HepG2 (cell line): Measurements from ENCODE around the gene NACC2. TPM values are rescaled to one million over a fixed set of nuclear protein-coding genes. Genes with fewer than 3 reads are reported as not detected.

Experiments used
- ATAC-seq: fragments of 200-7000 bp; cut with Tn5 transposase; 3 replicates; pipeline ENCODE4 v1.9.1; 2020; ENCODE audit warnings: mild to moderate bottlenecking, moderate library complexity
- BruUV-seq: library from RNA; stranded (reverse); fragments of 400-500 nt; replicated peaks from 2 replicates; lab custom pipeline; 2021; lab: Mats Ljungman, UMichigan
- CTCF ChIA-PET: fragments of 300-600 bp; formaldehyde crosslinking; extraction: SDS; loops from one replicate; lab custom pipeline; 2021; ENCODE audit warnings: low total read pairs, inconsistent platforms, low intra/inter-chr PET ratio; lab: Yijun Ruan, JAX
- POLR2A ChIA-PET: fragments of 350-600 bp; sonication (Branson Sonifier 250); formaldehyde crosslinking; loops from one replicate; lab custom pipeline; 2020; ENCODE audit warnings: antibody characterized with exemption, inconsistent platforms; lab: Yijun Ruan, JAX
- DNase-seq: peaks from one replicate; pipeline ENCODE4 v3.0.0-alpha.2; 2015; ENCODE audit warnings: low spot score
- FAIRE-seq: peaks from 3 replicates; lab custom pipeline; 2011; peaks lifted over from hg19 to GRCh38; lab: Jason Lieb, UNC
- H2AFZ ChIP-seq: one replicate; pipeline ENCODE4 v1.6.1; 2011; ENCODE audit warnings: low read length, inconsistent platforms
- H3K27ac ChIP-seq: fragments of 300-600 bp; 3 replicates; pipeline ENCODE4 v1.8.0; 2011; ENCODE audit warnings: mixed run types, mild to moderate bottlenecking, mixed read lengths, low read length, inconsistent platforms; ENCODE audit not compliant: insufficient read depth; ENCODE audit errors: extremely low read length
- H3K27me3 ChIP-seq, 2 experiments: fragments of 200-600 bp in 1 of 2; 2 replicates in 1 of 2; 3 replicates in 1 of 2; pipeline versions ENCODE4 v1.6.0 to v1.8.0; 2011; ENCODE audit warnings: low read length in 2 of 2, mild to moderate bottlenecking in 2 of 2, moderate library complexity in 2 of 2, inconsistent platforms in 1 of 2; ENCODE audit not compliant: insufficient read depth in 2 of 2, control insufficient read depth in 1 of 2
- H3K36me3 ChIP-seq, 2 experiments: fragments of 200-600 bp in 1 of 2; replicated peaks in 1 of 2; 2 replicates in 1 of 2; 3 replicates in 1 of 2; pipeline versions ENCODE4 v1.5.1 to v1.8.0; 2011; ENCODE audit warnings: low read length in 2 of 2, inconsistent platforms in 1 of 2; ENCODE audit not compliant: insufficient read depth in 2 of 2, control insufficient read depth in 1 of 2
- H3K4me1 ChIP-seq: 2 replicates; pipeline ENCODE4 v1.5.1; 2012; ENCODE audit warnings: low read length, inconsistent platforms; ENCODE audit not compliant: insufficient read depth
- H3K4me2 ChIP-seq: 2 replicates; pipeline ENCODE4 v1.6.0; 2011; ENCODE audit warnings: low read depth, low read length, inconsistent platforms
- H3K4me3 ChIP-seq, 3 experiments: fragments of 200-600 bp in 1 of 3; sonication (generic), shearing (Covaris generic) in 1 of 3; replicated peaks in 1 of 3; 2 replicates each; pipeline ENCODE4 v1.5.1; 2011 to 2016; ENCODE audit warnings: low read length in 3 of 3, inconsistent platforms in 2 of 3, low read depth in 2 of 3, mild to moderate bottlenecking in 2 of 3, control low read depth in 1 of 3, mixed read lengths in 1 of 3; ENCODE audit not compliant: insufficient read depth in 1 of 3
- H3K79me2 ChIP-seq: one replicate; pipeline ENCODE4 v1.6.1; 2011; ENCODE audit warnings: low read length, inconsistent platforms; ENCODE audit not compliant: insufficient read depth
- H3K9ac ChIP-seq: 2 replicates; pipeline ENCODE4 v1.6.0; 2011; ENCODE audit warnings: mild to moderate bottlenecking, low read depth, low read length, inconsistent platforms; ENCODE audit not compliant: insufficient read depth
- H3K9me3 ChIP-seq: 2 replicates; pipeline ENCODE4 v1.5.1; 2012; ENCODE audit warnings: mild to moderate bottlenecking, low read length
- H4K20me1 ChIP-seq: 2 replicates; pipeline ENCODE4 v1.6.0; 2011; ENCODE audit warnings: inconsistent platforms, mild to moderate bottlenecking, low read length, moderate library complexity; ENCODE audit not compliant: insufficient read depth
- FOSL1 ChIP-seq: sonication (generic); formaldehyde crosslinking; IDR thresholded peaks from 2 replicates; pipeline ENCODE4 v1.9.0; 2021; ENCODE audit warnings: missing genetic modification reagents, borderline replicate concordance
- NCOR1 ChIP-seq: fragments of 200-600 bp; sonication (generic); IDR thresholded peaks from 2 replicates; pipeline ENCODE4 v1.7.0; 2017; ENCODE audit warnings: antibody characterized with exemption, low read length, borderline replicate concordance
- PHF21A ChIP-seq: sonication (generic); formaldehyde crosslinking; IDR thresholded peaks from 2 replicates; pipeline ENCODE4 v1.5.0; 2020; ENCODE audit warnings: mild to moderate bottlenecking, missing genetic modification reagents
- RARA ChIP-seq: IDR thresholded peaks from 2 replicates; pipeline ENCODE4 v1.6.1; 2016; ENCODE audit warnings: missing genetic modification reagents, missing compliant biosample characterization
- YEATS4 ChIP-seq: sonication (generic); formaldehyde crosslinking; IDR thresholded peaks from 2 replicates; pipeline ENCODE4 v1.4.0; 2020; ENCODE audit warnings: missing genetic modification reagents, borderline replicate concordance
- WGBS: methylation state at CpG from one replicate; pipeline ENCODE4 v1.1.6; 2017; ENCODE audit warnings: low lambda C conversion rate; 5-methylcytosine and 5-hydroxymethylcytosine counted together
- in situ Hi-C: cut with HindIII; loops from 2 replicates; pipeline ENCODE4 v1.10.0; 2017; ENCODE audit warnings: low pct_unique_long_range_greater_than_20kb; ENCODE audit not compliant: extremely low pct_ligation_motif_present
- intact Hi-C: fragments of 100-400 bp; cut with micrococcal nuclease; formaldehyde crosslinking; loops from one replicate; pipeline ENCODE4 v1.10.0; 2022; ENCODE audit not compliant: unreplicated experiment
- polyA plus RNA-seq, 8 experiments: library from polyadenylated mRNA; depleted of rRNA in 3 of 8; stranded (reverse) in 7 of 8; unstranded in 1 of 8; fragments of >200 nt; fragmentation: Illumina TruSeq in 4 of 8; extraction: Trizol in 4 of 8; gene quantifications; 2 replicates each; pipeline versions ENCODE4 v1.2.1 to v1.2.3, GENCODE V29; 2011 to 2016; ENCODE audit warnings: low read depth in 4 of 8, missing spikeins in 1 of 8, mixed read lengths in 1 of 8; ENCODE audit not compliant: insufficient read depth in 1 of 8
- total RNA-seq, 5 experiments: library from RNA; depleted of rRNA; stranded (reverse); fragments of >200 nt; fragmentation: Illumina TruSeq; extraction: Trizol; gene quantifications; 2 replicates each; pipeline ENCODE4 v1.2.3, GENCODE V29; 2016; ENCODE audit warnings: low read depth in 1 of 5
- TF ChIP-seq, protein P1 (sequence below): fragments of 450-650 bp; IDR thresholded peaks from 2 replicates; pipeline ENCODE4 v1.6.1; 2017; ENCODE audit warnings: mild to moderate bottlenecking

NACC2 gene
- total and polyA plus RNA-seq, 2 of the 13 experiments (the other 11 are each of a cell fraction or from before 2014, with no cell fraction given) = 5.9 to 12.3 TPM

DNA sequence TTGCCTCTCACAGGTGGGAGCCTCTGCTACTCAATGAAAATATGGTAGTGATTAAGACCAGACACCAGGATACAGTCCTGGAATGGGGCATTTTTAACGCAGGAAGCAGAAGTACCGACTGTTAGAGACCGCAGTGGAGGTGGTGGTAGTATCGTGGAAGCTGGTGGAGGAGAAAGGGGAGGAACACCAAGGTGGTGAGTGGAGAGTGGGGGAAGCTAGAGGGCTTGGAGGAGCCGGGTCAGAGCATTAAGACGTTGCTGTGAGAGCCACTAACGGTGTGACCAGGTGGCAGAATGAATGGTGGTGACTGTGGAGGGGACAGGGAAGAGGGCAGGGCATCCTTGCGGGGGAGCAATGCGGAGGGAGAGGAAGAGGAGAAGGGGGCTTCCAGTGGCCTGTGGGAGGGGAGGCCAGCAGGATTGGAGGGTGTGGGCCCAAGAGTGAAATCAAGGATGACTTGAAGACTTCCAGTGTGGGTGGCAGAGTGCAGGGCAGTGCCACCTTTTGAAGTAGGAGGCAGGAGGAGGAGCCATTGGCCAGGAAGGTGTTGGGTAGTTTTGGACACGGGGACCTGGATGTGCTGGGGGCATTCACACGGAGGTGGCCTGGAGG, 132.3 kb downstream of the NACC2 start (continued):
- TF ChIP-seq, protein P1, sequence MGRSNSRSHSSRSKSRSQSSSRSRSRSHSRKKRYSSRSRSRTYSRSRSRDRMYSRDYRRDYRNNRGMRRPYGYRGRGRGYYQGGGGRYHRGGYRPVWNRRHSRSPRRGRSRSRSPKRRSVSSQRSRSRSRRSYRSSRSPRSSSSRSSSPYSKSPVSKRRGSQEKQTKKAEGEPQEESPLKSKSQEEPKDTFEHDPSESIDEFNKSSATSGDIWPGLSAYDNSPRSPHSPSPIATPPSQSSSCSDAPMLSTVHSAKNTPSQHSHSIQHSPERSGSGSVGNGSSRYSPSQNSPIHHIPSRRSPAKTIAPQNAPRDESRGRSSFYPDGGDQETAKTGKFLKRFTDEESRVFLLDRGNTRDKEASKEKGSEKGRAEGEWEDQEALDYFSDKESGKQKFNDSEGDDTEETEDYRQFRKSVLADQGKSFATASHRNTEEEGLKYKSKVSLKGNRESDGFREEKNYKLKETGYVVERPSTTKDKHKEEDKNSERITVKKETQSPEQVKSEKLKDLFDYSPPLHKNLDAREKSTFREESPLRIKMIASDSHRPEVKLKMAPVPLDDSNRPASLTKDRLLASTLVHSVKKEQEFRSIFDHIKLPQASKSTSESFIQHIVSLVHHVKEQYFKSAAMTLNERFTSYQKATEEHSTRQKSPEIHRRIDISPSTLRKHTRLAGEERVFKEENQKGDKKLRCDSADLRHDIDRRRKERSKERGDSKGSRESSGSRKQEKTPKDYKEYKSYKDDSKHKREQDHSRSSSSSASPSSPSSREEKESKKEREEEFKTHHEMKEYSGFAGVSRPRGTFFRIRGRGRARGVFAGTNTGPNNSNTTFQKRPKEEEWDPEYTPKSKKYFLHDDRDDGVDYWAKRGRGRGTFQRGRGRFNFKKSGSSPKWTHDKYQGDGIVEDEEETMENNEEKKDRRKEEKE = no peak
- no peak for TF ChIP-seq FOSL1

DNA sequence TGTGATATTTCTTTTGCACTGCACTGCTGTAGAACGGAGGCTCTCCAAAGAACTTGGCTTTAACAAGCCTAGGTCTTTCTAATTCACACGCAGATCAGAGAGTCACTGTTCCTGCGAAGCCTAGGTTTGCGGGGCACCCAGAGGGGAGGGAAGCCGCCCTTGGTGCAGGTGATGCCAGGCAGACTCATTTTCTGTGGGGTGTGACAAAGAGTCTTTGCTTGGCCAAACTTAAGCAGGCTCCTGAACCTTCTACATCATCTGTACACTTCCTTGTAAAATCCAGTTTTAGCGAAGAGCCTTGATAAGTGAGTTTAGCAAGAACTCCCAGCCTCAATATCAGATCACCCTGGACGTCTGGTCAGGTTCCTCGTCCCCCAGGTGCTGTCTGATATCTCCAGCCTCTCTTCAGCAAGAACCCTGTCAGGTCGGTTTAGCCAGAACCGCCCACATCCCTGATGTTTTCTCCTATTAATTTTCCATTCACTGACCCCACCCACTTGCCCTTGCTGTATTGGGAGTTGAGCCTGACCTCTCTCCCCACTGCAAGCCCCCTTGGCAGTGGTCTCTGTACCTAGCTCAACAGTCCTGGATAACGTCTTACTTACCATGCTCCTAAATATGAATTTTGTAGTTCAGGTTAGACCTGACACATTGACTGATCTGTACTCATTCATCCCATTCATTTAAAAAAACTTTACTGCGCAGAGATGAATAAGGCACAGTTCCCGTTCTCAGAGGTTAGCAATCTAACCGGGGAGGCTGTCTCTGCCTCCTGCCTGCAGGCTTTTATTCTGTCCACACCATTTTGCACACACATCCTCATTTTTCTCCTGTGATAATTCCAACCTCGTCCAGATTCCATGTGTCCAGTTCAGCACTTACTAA, 133.0 kb downstream of the NACC2 start:
- 0 out of 5 replicates have a peak, but pooled peaks cover 0 to 2% of the 10 kb centered on the region in 2 experiments for H3K36me3 ChIP-seq
- TF ChIP-seq YEATS4 (CRISPR knock-in tag) (0 out of 2 replicates have a peak, but pooled peaks have one; percentile 0), RARA (CRISPR knock-in tag) (no peak), NCOR1 (no peak), PHF21A (peak; percentile 24; the same call in 1 of the 2 replicates)
- H3K27ac ChIP-seq = no peak overlapping the region
- peak overlapping the region; percentile 21 to 64 (median 47); a peak in 5 of 6 replicates for H3K4me3 ChIP-seq
- peaks cover 6 to 25% of the 10 kb centered on the region in 2 experiments; a peak in 3 of 5 replicates for H3K27me3 ChIP-seq
- intact Hi-C loops = no loop called here
- H2AFZ ChIP-seq = peak overlapping the region; percentile 64
- POLR2A ChIA-PET = interaction anchor here (1.5 to 2.1 kb wide), 3 partner anchors 32 to 158 kb away, joined by 3 to 6 read pairs (median 6); no protein-coding TSS in a partner anchor
- FAIRE-seq (no peak), ATAC-seq (no peak), DNase-seq (no peak)
- peaks cover 30% of the 10 kb centered on the region for H3K79me2 ChIP-seq
- H3K4me2 ChIP-seq = peak overlapping the region; percentile 97
- H3K9ac ChIP-seq = peak overlapping the region; percentile 37; the same call in 1 of the 2 replicates
- H3K4me1 ChIP-seq = peaks cover 34% of the 10 kb centered on the region
- no TSS peak for BruUV-seq
- in situ Hi-C loops = loop anchor here (10.0 kb wide), 1 partner anchor 143 kb away; no protein-coding TSS in a partner anchor
- CTCF ChIA-PET = no interaction called here
- H3K9me3 ChIP-seq = no peaks in the 10 kb centered on the region
- H4K20me1 ChIP-seq = peaks cover 3% of the 10 kb centered on the region; the same call in 1 of the 2 replicates
- 10% methylated on average over 15 of the region's 15 CpGs for WGBS
